HG02610 (cell line): ENCODE data around the gene RPS15.
"Not testable (repeated sequence)": the region's sequence is repeated elsewhere in the genome, so short reads cannot be mapped to it uniquely, and the experiment has no call there.

Source experiments
- ATAC-seq: cut with Tn5 transposase; IDR thresholded peaks from one replicate; pipeline ENCODE4 v1.9.1; 2021; ENCODE audit warnings: mild to moderate bottlenecking, moderate library complexity; ENCODE audit not compliant: unreplicated experiment

Gene RPS15

DNA sequence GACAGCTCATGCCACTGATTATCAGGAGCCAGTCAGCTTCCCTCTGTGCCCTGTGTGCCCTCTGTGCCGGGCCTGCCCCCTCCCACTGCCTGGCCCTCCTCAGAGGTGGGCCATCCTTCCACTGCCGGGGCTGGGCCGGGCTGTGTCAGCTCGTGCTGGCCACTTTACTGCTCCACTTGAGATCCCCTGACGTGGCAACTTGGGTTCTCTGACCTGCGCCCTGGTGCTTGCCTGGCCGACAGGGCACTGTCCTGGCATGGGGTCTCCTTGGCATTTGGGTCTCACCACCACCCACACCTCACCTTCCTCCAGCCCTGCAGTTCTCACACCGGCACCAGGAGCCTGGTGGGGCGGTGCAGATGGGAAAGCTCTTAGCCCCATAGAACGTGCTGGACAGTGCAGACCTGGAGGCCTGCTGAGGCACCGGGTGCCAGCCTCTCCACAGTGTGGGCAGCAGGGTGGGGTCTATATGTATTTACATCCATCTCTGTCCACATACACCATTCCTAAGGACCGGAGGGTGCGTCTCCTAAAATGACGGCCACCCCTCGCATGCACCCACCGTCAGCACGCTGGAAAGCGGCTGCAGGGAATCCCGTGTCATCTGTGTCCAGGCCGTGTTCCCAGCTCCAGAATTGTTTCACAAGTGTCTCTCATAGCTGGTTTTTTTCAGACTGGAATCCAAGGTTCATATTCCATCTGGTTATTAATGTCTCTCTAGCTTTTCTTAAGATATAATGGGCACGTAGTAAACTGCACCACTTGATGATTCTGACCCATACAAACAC lies 19.1 kb upstream of the RPS15 start:
- ATAC-seq = no peak

DNA sequence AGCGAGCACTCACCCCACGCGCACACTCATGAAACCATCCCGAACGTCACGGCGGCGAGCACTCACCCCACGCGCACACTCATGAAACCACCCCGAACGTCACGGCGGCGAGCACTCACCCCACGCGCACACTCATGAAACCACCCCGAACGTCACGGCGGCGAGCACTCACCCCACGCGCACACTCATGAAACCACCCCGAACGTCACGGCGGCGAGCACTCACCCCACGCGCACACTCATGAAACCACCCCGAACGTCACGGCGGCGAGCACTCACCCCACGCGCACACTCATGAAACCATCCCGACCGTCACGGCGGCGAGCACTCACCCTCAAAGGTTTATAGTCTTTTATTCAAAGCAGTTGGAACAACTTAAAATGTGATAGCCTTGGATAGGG lies 18.1 kb upstream of the RPS15 start:
- ATAC-seq = not testable (repeated sequence)

- no peak for ATAC-seq
Measured at GRCh38 chr19:1420590-1420989, 17.6 kb upstream of the RPS15 start.

GRCh38 chr19:1421218-1421957 lies 16.8 kb upstream of the RPS15 start:
- no peak for ATAC-seq

DNA sequence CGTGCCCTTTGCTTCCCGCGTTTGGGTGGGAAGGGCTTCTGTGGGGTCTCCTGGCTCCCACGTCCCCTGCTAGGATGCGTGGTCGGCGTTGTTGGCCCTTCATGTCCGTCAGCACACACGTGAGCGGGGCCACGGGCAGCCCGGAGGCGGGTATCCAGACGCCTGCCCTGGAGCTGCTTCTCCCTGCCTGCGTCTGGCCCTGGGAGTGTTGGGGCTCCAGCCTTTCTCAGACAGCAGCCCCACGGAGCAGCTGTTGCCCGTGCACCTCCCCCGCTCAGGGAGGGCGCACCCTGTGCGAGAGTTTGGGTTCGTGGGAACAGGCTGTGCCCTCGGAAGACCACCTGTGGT lies 16.3 kb upstream of the RPS15 start:
- no peak for ATAC-seq

DNA sequence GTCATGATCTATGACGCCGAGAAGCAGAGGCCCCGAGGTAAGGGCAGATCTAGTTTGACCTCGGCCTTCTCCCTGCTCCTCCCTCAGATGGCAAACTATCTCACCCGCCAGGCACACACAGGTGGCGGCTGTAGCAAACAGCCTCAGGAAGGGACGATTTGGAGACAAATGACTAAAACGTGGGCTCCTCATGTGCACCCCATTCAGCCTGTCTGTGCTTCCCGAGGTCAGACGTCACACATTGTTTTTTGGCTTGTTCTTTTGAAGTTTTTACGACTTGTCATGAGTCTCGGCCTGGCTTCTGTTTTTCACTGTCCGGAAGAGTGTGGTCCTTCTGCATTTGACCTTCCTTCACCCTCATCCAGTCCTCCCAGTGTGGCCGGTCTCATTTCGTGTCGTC lies 15.8 kb upstream of the RPS15 start:
- ATAC-seq = no peak

DNA sequence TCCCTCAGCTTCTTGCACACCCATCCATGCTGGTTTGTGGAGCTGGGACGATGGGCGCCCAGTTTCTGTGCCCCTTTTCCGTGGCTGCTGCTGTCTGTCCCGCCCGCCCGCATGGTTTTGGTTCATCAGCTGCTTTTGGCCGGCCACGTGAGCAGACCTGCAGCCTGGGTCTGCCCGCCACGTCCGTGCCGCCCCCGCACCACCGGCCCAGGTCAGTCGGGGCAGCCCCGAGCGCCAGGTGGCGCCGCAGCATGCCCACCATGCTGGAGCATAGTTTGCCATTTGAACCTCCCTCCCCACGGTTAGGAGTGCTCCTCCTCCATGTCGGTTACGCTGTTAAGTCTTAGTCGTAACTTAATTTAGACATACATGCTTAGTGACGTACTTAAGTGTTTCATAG lies 15.3 kb upstream of the RPS15 start:
- no peak for ATAC-seq

DNA sequence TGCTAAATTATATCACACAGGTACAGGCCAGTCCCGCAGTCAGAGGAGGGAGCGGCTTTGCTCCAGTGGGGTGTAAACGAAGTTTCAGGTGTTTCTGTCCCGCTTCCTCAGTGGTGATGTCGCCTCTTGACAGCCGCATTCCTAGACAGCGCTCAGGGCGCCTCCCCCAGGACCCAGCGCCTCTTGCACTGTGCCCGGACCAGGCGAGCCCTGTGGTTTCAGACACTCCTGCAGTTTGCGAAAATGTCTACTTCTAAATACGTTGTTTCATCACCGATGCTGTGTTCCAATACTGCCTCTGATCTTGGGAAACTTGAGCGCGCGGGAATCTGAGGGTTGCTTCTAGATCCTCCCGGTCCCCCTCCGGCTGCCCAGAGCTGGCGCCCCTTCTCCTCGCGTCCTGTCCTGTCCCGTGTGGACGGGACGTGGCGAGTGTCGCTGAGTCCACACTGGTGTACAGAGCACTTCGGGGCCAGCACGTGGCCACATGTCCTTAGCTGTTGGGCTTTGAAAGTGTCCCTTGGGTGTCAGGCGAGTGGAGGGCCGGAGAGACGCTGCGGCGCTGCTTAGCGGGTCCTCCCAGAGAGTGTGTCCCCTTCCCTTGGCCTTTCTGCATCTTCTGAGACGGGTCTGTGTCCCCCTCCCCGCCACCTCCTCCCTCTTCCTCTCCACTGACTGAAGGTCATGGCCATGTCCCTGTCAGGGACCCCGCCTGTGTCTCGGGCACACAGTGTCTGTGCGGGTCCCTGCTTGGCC lies 14.6 kb upstream of the RPS15 start:
- ATAC-seq = no peak

DNA sequence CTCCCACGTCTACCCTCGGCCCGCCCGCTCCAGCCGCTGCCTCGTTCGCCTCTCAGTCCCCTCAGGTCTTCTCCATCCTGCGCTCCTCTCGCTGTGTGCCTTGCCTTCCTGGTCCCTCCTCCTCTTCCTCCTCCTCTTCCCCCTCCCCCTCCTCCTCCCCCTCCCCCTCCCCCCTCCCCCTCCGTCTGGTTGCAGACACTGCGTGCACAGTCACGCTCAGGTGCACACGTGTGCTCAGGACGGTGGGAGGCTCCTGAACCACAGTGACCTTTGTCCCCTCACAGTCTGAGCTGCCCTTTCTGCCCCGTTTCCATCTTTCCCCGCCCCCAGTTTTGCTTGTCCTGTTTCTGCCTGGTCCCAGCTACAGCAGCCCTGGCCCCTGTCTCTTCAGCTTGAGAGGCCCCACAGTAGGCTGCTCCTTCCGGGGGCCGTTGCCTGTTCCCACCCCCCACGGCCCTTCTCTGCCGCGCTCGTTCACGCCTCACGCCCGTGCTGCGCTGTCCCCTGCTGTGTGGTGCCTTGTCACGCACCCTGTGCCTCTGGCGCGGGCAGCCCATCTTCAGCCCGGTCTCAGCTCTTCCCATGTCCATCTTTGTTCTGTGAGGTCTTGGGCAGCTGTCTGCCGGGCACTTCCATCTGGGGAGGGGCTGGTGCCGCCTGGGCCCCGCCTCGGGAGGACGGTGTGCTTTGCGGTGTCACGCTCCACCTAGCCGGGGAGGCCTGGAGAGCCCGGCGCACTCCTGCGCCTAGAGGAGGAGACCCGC lies 13.8 kb upstream of the RPS15 start:
- no peak for ATAC-seq

DNA sequence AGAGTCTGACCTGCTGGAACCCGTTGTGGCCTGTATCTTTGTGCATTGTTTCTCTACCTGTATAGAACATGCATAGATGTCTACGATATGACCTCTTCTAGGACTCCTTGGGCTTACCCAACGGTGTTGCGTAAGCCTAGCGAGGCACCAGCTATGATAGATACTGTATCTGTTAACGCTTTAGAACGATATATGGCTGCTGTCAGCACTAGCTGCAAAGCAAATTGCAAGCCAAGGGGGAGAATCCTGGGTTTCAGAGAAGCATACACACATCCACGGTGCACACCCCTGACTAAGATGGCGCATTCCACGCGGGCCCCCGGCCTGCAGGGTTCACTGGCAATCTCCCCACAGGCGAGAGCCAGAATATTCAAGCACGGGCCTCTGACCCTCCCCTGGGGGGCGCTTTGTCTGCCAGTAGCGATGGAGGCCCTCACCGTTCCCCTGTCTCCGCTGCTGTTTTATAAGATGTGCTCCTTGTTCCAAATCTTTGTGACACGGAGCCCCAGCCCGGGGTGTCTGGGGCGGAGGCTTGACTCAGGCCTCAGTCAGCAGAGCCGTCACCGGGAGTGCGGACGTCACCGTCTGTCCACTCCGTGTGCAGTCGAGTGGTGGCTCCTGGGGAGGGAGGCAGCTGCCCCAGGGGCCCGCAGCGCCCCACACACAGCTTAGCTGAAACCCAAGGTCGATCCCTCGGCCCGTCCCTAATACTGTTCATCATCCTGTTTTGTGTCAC lies 12.9 kb upstream of the RPS15 start:
- no peak for ATAC-seq

DNA sequence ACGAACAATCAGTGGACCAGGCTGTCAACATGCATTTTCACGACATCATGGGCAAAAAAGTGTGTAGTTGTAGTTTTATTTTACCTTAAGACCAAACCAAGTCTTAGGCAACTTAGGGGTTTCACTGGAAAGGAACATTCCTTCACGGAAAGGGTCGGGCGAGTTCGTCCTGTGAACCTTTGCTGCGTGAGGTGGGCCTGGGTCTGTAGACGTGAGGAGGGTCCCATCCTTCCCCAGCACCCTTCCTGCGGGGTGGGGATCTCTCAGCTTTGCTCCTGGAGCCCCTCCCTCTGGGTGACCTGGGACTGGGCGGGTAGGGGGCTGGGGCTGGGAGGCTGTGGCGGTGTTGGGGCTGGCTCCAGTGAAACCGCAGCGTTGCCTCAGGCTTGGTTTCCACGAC lies 12.3 kb upstream of the RPS15 start:
- no peak for ATAC-seq

DNA sequence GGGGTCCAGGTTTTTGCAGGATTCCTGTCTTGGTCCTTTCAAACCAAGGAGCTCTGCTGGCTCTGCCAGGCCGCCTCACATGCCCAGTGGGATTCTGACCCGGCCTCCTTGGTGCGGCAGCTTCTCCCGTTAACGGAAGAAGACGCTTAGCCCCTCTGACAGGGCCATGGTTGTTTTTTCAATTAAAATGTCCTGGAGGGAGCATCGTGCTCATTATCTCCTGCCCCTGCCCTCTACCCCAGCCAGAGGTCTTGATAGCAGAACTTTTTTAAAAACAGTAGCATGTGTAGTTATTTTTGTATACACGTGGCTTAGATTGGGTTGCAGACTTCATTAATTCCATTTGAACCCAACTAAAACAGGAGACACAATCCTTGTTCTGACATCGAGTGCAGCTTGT lies 11.5 kb upstream of the RPS15 start:
- ATAC-seq = no peak

DNA sequence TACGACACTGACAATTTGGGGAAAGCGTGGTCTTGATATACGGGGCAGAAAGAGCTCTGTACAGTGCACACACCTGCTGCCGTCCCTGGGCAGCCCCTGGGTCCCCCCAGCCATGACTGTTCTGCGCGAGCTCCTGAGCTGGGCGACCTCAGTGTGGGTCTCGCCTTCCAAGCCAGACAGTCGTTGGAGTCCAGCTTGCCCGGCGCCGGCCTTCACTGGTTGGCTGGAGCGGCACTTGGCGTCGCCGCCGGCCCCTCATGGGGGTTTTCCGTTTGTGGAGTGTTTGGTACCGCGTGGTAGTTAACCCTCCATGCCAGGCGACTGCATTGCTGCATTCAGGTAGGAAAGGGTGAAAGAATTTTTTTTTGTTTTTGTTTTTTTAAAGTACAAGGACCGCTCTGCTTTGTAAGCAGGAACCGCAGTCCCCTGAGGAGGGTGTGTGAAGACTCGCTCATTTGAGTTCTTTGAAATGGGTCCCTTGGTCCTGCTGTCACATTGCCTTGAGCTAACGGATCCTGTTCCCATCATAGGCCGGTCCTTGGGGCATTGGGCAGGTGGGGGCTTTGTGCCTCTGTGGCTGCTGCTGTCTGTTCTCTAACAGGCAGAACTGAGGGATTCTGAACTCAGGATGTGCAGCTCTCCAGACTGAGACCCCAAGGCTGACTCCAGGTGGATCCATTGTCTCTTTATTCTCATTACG lies 10.8 kb upstream of the RPS15 start:
- no peak for ATAC-seq

DNA sequence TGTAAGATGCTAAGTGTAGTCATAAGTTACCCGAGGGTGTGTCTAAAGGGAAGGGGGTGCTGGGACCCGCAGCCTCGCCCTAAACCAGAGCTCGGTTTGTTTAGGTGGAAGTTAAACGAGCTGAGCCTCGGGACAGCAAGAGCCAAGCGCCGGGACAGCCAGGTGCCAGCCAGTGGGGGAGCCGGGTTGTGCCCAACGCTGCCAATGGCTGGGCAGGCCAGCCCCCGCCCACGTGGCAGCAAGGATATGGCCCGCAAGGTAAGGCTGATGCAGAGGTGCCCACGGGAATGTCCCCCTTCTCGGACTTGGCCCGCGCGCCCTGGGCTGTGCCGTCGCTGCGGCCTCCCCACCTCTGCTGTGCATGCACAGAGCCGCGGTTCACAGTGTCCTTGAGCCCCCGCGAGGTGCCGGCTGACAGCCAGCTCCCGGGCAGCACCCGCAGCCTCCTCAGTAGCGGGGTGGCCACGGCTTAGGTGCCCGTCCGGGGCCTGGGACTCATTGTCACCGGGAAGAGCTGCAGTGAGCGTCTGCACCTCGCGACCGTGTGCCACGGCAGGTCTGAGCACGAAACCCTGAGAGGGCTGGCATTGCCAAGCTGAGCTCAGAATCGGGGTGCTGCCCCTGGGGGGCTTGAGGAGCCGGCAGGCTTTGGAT lies 9.3 kb upstream of the RPS15 start:
- no peak for ATAC-seq

- ATAC-seq = no peak
Measured at GRCh38 chr19:1429750-1430149, 8.4 kb upstream of the RPS15 start.

GRCh38 chr19:1430246-1430645 lies 8.0 kb upstream of the RPS15 start:
- no peak for ATAC-seq

GRCh38 chr19:1431759-1432506 lies 6.3 kb upstream of the RPS15 start:
- no peak for ATAC-seq

- no peak for ATAC-seq
Measured at GRCh38 chr19:1432507-1432887, 5.7 kb upstream of the RPS15 start.
